Measurements from ENCODE around the gene SCD.
A peak's percentile ranks its signal among the peaks of the same experiment; 100 is the strongest.

Gene SCD

DNA sequence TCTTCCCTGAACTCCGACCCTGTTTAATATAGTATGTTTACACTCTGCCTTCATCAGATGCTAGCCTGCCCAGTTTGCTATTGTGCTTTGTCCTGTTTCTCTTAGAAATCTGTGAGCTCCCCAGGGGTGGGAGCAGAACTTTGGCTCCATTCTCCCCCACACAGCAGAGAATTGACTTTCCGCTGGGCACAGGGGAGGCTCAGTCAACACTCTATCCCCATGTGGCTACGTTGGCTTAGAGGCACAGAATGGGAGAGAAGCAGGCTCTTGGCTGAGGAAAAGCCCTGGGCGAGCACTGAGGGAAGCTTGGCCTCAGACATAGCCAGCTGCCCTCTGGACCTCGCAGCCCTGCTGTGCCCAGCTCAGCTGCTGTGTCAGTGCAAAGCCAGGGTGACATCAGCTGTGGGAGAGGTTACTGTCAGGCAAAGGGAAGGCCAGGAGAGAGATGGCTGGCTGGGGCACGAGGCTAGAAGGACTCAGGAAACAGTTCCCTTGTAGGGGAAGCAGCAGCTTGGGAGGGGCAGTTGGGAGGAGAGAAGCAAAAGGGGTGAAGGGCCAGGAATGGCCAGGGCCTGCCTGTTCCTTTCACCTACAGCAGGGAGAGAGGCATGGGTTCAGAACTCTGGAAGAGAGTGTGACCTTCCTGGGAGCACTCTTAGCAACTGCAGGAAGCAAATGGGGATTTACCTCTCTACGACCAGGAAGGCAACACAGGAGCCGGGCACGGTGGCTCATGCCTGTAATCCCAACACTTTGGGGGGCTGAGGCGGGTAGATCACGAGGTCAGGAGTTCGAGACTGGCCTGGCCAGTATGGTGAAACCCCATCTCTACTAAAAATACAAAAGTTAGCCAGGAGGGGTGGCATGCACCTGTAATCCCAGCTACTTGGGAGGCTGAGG, 5.8 kb upstream of the SCD start:
- DNase-seq = no peak

DNA sequence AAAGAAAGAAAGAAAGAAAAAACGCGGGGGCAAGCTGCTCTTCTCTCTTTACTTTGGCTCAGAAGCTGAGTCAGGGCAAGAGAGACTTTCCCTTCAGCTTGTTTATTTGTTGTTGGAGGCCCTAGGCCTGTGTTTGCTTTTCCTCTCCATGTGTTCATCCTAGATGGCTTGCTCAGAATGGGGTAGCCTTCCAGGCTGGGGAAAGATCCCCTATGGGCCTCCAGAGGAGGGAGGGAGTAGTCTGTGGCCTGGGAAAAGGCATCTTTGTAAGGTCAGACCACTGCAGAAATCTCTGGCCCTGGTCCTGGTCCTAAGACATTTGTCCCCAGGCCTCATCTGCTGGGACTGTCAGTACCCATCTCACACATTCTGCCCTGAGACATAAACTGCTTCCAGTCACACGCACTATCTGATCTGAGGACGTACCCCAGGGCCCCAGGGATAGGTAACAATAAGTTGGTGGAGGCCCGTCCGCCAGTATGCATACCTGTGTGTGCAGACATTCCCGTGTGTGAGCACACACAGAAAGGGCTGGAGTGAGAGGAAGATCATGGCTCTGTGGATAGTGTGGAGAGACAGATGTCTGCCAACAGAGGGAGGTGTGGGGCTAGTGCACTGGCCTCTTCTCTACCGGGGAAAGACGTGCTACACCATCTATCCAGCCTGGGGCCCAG, 4.9 kb upstream of the SCD start:
- peak; percentile 59 for DNase-seq

DNA sequence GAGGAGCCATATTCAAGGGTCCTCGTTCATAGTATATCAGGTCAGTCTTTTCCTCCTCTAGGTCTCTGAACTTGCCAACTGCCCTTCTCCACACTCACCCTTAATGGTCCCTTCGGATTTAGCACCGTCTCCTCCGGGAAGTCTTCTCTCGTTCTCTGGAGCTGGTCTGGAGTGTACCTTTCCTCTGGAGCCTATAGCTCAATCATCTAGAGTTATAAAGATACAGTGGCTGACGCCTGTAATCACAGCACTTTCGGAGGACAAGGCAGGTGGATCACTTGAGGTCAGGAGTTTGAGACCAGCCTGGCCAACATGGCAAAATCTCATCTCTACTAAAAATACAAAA, 4.4 kb upstream of the SCD start:
- DNase-seq = no peak

DNA sequence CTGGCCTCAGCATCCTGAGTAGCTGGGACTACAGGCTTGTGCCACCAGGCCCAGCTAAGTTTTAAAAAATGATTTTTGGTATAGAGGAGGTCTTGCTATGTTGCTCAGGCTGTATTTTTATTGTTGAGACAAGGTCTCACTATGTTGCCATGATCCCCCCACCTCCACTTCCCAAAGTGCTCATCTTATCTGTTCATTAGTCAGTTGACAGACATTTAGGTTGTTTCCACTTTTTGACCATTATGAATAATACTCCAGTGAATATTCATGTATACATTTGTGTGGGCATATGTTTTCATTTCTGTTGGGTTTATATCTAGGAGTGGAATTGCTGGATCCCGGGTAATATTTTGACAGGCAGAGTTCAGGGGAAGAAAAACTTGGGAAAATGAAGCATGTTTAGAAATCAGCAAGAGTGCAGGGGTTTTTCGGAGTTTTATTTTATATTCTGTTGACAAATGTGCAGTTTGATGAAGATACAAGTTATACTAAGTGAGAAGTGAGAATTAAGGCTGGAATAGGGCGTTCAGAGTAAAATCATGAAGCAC, 2.7 kb upstream of the SCD start:
- no peak for DNase-seq

DNA sequence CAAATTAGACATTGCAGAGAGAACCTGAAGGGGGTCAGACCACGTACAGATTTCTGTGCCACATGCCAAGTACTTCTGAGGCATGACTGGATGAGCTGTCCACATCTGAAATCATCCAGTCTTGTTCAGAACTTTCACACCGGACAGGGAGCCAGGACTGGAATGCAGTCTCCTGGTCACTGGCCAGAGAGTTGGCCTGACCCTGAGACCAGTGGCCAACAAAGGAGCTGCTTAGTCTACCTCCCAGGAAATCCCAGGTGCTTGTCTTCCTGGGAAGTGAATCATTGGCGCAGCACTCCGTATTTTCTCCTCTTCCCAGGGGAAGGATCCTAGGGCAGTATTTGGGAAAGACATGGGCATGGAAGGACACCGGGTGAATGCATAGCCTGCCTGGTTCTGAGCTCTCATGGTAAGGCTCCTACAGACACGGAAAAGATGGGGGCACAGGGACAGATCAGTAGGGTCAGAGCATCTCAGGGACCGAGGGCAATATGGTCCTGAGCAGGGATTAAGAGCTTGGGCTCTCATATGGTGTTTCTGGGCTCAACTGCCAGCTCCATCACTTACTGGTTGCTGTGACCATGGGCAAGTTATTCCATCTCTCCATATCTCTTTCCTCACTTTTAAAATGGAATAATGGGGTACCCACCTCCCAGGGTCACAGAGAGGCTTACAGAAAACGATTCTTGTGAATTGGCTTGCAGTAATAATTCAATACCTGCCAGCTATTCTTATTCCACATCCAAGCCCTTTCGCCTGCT, 1.3 kb upstream of the SCD start:
- peak; percentile 34 for DNase-seq

DNA sequence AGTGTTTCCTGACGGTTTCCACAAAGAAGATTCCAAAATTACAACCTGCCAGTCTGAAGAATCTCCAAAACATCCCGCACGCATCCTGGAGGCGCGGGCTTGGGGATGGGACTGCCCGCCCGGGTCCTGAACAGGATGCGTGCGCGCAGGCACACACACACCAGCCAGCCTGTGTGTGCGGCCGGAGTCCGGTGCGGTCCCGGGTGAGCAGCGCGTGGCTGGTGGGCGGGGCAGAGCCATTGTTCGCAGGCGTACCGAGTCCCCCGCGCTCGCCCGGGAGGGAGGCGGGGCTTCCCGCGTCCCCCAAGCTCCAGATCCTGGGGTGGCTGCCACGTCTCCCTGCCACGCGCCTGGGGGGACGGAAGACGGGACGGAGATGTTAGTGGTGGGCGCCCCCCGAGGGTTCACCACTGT, 675 bp upstream of the SCD start:
- DNase-seq = peak; percentile 77

DNA sequence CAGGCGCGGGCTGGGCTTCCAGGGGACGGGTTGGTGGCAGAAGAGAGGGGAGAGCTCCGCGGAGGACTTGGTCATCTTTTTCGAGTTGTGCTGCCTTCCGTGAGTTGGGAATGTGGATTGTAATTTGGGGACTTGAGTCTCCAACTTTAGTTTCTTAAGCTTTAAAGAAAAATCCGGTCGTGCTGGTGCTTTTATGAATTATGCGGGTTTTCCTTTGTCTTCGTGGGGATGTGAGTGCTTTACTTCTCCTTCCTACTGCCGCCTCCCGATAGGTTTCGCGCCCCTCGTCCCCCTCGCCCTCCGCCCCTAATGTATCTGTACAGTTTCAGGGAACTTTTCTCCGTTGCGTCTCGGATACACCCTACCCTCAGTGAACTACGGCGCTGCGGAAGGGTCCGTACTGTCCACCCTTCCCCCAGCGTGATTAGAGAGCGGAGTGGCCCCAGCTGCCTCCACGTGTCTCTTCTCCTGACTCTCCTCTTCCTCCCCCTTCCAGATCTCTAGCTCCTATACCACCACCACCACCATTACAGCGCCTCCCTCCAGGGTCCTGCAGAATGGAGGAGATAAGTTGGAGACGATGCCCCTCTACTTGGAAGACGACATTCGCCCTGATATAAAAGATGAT, 649 bp downstream of the SCD start:
- DNase-seq = no peak

DNA sequence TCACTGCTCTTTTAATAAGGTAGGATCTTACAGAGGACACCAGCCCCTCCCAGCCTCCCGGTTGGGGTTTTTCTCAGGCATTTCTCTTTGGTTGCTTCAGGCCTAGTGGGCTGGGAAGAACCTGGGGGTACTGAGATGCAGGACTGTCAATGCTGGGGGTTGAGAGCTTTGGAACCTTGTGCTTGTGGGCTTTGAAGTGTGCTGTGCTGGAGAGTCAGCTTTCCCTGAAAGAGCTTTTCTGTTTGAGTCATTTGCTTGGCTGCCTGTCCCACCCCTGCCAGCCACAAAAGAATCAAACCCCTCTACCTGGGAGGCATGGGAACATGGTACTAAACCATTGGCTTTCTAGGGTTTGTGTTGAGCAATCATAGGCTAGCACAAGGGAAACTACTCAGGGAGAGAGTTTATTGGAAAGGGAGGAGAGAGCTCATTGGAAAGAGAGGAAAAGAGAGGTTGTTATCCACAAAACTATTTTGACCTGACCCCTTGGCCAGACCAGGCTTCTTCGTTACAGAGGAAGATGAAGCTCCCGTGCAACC, 1.4 kb downstream of the SCD start:
- DNase-seq = no peak

DNA sequence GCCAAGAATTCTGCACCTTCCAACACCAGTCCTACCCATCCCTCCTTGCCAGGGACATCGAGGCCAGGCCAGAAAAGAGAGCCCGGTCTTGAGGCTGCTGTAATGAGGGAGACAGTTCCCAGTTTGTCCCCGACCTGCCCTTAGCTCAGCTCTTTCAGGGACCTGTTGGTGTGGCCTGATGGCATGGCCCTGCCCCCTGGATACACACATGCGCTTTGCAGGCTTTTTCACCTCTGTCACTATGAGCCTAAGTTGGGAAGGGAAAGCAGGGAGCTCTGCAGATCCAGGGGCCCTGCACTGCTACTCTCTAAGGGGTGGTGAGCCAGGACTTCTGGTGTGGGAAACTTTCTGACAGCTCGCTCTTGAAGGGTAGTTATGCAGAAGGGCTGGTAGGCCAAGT, 2.1 kb downstream of the SCD start:
- no peak for DNase-seq

DNA sequence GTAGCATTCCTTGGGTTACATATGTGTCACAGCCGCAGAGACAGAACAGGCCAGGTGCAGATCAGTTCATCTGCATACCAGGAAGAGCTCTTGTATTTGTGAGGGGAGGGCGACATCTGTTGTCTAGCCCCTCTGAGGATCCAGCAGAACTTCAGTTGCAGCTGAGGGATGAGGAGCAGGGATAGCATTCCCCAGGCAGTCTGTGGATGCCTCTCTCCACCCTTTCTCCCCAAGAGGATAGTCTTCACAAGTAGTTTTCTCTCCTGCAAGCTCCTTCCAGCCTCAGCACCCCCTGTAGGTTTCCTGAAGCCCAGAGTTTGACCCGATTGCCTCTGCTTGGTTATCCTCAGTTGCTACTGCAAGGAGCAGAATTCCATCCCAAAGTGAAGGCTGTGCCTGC, 2.6 kb downstream of the SCD start:
- DNase-seq = no peak

DNA sequence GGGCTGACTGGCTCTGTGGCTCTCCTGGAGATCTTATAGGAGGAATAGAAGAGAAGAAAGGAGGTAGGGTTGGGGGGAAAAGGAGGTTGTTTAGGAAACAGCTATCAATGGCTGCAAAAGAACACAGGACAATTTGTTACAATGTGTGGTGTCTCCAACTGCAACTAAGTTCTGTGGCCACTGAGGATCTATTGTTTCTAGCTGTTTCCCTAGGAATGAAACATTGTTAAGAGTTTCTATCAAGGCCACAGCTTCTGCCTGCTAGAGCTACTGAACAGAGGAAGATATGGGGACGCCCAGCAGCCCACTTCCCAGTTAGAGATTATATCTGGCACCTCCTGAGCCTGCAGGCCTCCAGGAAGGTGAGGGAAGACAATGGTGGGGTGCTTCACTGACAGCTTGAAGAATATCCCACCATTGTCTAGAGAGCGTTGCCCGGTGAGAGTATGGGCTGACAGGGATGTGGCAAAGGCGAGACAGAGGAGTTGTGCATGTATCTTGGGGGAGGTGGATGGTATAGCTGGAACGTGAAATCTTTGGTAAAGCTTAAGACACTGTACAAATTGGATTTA, 4.0 kb downstream of the SCD start:
- no peak for DNase-seq

DNA sequence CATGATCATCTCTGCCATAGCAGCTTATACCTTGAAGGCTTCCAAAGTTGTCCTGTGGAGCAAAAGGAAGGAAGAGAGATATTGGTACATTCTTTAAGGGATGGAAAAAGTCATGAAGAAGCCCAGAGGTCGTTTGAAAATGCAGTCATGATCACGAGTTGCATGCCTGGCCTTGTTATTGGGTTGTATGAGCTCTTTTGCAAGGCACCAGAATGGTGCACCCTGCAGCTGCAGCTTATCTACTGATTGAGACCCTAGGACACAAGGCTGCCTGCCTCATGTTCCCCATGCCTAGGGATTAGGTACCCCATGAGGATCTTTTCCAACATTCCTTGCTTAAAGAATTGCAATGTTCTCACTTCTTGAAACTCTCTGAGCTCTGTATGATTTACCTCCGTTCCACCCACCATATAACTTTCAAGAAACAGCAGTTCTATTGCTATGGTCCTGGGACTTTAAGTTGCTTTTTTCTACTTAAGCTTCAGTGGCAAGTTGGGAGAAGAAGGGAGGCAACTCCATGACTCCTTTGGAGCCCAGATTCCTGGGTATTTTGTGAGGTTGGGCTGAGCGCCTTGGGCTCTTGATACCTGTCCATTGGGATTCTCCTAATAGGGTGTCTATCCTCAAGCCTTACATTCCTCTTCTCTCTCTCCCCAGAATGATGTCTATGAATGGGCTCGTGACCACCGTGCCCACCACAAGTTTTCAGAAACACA, 6.9 kb downstream of the SCD start:
- no peak for DNase-seq

DNA sequence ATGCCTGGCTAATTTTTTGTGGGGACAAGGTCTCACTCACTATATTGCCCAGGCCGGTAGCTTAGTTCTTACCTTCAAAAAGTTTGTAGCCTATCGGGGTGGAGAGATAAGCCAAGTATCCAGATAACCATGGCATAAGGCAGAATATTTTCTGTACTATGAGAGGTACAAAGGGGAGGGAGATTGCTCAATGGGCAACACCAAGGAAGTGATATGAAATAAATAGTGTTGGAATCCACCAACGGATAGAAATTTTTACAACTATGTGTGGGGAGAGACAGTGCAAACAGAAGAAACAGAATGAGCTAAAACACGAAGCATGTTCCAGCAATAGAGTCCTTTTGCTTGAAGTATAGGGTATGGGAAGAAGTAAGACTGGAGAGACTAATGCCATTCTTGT, 8.1 kb downstream of the SCD start:
- DNase-seq = no peak

DNA sequence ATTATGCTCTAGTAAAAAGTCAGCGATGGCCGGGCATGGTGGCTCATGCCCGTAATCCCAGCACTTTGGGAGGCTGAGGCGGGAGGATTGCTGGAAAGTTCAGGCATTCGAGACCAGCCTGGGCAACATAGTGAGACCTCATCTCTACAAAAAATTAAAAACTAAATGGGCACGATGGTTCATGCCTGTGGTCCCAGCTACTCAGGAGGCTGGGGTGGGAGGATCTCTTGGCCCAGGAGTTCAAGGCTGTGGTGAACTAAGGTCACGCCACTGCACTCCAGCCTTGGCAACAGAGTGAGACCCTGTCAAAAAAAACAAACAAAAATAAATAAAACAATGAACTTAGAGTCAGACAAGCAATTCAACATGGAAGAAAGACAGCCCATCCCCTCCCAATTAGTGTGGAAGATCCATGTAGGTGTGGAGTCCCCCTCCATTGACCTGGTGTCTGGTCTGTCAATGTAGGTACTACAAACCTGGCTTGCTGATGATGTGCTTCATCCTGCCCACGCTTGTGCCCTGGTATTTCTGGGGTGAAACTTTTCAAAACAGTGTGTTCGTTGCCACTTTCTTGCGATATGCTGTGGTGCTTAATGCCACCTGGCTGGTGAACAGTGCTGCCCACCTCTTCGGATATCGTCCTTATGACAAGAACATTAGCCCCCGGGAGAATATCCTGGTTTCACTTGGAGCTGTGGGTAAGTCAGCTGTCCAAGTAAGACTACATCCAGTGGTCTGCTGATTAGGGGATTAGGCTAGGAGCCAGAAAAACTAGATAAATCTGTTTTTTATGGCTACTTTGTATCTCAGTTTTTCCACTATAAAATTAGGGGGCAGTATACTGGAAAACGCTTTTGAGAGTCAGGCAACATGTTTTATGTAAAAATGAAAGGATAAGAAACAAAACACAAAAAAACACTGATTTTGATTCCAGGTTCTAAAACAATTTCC, 9.3 kb downstream of the SCD start:
- no peak for DNase-seq

DNA sequence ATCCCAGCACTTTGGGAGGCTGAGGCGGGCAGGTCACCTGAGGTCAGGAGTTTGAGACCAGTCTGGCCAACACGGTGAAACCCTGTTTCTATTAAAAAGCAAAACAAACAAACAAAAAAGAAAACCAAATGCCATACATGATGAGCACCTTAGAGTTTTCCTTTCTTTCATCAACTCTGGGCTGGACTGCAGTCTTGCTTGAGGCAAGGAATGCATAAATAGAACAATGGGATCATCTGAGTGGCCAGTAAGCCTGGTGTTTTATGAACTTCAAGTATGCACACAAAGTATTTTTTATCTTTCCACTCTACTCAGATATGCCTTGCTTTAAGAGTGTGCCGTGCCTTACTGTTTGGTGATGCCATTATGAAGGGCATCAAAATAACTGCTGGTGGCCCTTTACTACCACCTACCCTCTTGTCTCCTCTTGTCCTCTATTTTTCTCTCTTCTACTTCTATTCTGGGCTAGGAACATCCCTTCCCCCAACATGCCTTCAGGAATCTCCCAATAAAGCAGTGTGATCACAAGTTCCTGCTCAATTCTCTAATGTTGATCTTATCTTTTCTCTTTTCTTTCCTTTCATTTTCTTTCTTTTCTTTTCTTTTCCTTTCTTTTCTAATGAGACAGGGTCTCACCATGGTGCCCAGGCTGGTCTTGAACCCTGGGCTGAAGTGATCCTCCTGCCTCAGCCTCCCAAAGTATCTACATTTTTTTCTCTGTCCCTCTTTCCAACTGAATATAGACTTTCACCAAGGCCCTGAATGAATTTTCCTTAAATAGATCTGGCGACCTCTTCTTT, 10.2 kb downstream of the SCD start:
- no peak for DNase-seq

DNA sequence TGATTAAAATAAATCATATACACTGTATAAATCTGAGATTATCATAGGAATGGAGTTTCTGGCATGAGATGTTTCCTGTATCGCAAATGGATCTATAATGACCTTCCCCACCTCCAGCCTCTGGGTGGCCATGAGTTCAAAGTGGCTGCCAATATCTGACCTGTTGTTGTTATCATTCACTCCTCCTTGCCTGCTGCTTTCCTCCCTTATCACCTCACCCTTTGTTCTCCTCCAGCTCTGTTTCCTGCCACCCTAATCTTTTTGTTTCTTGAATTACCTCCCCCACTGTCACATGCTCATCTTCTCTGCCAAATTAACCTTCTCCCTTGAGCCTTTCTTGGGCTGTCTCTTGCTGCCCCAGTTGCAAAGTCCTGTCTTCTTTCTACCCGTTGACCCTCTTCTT, 12.0 kb downstream of the SCD start:
- DNase-seq = no peak

DNA sequence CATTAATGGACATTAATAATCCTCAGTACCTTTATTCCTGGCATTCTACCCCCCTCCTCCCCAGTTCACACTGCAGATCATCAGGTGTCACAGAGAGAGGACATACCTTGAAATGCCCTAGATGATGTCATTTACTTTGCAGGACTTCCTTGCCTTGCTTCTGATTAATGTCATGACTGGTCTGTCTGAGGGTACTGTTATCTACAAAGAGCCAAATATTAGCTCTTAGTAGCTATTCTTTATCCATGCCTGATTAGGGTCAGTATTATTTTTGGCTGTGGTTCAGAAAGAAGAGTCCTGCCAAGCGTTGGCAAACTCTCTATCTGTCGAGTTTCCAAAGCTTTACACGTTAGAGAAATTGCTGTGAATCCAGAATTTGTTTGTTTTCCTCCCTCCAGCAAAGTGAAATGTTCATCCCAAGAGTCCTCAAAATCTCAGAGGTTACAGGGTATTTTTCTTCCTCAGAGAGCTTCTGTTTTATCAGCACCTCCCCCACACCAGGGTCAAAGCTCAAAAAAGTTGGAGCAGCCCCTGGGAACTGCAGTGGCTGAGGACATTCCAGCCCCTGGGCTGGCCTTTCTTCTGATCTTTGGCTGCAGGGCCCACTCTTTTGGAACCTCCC, 12.6 kb downstream of the SCD start:
- no peak for DNase-seq

DNA sequence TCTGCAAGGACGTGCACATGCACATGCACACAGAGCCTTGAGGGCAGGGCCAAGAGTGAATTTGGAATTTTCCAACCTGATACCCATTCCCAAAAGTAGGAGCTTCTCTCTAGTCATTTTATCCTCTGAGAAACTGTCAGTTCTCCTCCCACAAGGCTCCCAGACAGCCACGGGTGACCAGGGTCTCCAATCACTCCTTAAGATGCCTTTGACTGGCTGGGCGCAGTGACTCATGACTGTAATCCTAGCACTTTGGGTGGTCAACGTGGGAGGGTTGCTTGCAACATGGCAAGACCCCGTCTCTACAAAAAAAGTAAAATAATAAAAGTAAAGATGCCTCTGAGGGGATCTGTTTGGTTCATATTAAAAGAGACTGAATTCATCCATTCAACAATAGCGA, 13.2 kb downstream of the SCD start:
- DNase-seq = no peak

Measured in fibroblast of skin of abdomen (primary cell).